OCI-M2 (cell line): ENCODE results near the gene RNF157.
"Not testable (repeated sequence)": the region's sequence is repeated elsewhere in the genome, so short reads cannot be mapped to it uniquely, and the experiment has no call there.

Experiments
- DNase-seq: peaks from one replicate; lab custom pipeline; 2025; ENCODE audit not compliant: unreplicated experiment; lab: John Stamatoyannopoulos, UW

The RNF157 gene

GRCh38 chr17:76195281-76196096 lies 44.8 kb downstream of the RNF157 start:
- DNase-seq: no peak

DNA sequence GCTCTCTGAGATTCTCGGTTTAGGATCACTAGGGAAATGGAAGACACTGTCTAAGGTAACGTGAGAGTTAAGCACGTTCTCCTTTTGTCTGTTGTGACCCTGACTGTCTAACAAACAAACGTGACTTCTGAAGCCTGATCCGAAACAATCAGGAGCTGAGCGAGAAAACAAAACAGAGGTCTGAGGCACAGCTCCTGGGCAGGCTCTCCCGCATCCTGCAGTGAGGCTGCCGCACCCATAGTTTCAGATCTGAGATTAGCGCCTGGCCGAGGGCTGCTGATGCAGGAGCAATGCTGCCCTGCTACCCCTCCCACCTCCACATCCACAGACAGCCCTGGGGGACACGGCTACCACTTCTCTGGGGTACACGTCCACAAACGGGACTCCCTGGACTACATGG lies 46.7 kb downstream of the RNF157 start:
- DNase-seq: no peak

GRCh38 chr17:76191896-76192295 lies 48.4 kb downstream of the RNF157 start:
- DNase-seq: no peak

DNA sequence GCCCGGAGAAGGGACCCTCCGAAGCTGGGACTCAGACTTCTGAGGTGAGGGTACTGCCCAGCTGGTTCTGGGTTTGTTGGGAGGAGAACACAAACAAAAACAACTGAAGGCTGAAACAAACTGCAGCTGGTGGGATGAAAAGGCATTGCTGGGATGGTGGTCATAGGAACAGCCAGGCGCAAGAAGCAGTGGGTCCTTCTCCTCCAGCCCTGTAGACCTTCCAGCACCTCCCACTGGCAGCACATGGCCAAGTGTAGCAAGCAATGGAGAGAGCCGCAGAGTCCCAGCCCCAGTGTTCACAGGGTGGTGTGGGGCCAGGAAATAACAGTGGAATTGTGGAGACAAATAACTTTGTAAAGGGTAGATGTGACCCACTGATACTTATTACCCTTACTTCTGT lies 50.6 kb downstream of the RNF157 start:
- no peak for DNase-seq

DNA sequence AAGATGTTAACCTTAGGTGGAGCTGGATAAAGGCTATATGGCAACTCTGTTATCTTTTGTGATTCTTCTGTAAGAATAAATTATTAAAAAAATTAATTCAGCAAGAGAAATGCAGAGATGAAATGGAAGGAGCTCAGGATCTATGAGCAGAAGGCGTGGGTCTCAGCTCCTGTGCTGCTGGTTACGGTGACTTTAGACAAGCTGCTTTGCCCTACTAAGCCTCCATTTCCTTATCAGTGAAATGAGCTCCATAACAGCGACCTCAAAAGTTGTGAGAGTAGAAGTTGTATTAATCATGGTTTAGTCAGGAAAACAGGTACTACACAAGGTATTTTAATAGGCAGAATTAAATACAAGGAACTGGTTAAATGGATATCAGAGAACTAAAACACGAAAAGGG lies 51.0 kb downstream of the RNF157 start:
- DNase-seq: no peak

- DNase-seq: no peak
These were observed 51.9 kb downstream of the RNF157 start for GRCh38 chr17:76188213-76189016.

DNA sequence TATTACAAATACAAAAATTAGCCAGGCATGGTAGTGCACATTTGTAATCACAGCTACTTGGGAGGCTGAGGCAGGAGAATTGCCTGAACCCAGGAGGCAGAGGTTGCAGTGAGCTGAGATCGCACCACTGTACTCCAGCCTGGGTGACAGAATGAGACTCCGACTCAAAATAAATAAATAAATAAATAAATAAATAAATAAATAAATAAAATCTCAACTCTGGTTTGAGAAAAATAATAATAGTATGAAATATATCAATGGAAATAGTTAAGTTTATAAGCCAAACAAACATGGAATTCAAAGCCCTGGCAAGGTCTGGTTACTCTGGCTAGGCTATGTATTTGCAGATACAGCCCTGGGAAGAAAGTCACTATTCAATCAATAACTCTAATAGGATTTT lies 53.5 kb downstream of the RNF157 start:
- not testable (repeated sequence) for DNase-seq

GRCh38 chr17:76184290-76184689 lies 56.0 kb downstream of the RNF157 start:
- no peak for DNase-seq

GRCh38 chr17:76182016-76182764 lies 58.1 kb downstream of the RNF157 start:
- DNase-seq: peak; percentile 51

DNA sequence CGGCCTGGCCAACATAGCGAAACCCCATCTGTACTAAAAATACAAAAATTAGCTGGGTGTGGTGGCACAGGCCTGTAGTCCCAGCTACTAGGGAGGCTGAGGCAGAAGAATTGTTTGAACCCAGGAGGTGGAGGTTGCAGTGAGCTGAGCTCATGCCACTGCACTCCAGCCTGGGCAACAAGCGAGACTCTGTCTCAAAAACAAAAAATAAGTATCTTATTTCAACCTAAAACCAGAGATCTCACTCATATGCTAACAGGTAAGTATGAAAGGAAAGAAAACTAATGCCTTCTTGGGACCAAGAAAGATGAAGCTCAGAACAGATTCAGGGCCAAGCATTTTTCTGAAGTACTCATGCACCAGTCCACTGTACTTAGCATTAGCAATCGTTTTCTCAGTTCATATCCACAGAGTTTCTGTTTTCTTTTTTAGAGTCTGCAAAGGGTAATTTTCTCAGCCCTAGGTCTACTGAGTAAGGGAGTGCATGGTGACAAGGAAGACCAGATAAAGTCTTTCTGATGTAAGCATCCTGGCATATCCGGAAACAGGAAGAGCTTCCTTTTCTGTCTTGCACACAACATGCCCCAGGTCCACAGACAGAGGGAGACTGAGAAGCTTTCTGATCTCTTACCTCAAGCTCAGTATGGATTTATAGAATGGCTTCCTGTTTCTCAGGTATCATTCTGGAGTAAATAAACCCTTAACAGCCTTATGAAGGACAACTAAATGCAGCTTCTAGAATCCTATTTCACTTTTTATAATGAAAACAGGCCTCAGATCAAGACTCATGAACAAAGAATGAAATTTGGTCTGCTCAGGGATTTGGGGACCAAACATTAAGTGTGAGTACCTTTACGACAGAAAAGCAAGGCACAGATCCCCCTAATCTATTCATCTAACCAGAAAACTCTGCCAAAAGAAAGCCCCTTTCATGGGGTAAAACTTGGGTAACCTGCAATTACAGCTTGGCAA lies 60.5 kb downstream of the RNF157 start:
- DNase-seq: no peak

DNA sequence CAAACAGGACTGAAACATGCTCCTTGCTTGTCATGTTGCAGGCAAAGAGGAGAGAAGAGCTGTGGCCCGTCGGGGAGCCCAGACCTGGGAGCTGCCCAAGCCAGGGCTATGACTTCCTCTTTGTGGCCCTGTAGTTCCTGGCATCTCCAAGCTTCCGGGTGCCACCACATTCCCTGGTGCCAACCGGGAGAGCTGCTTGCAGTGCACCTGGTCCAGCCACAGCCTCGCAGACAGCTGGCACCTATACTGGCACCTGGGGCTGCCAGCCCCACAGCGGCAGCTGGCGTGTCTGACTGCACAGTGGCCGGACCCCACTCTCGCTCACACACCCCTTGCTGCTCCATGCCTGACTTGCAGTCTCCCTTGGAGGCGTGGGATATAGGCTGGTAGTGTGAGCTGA lies 62.2 kb downstream of the RNF157 start:
- DNase-seq: no peak

- no peak for DNase-seq
These were observed 63.4 kb downstream of the RNF157 start for GRCh38 chr17:76176701-76177574.

DNA sequence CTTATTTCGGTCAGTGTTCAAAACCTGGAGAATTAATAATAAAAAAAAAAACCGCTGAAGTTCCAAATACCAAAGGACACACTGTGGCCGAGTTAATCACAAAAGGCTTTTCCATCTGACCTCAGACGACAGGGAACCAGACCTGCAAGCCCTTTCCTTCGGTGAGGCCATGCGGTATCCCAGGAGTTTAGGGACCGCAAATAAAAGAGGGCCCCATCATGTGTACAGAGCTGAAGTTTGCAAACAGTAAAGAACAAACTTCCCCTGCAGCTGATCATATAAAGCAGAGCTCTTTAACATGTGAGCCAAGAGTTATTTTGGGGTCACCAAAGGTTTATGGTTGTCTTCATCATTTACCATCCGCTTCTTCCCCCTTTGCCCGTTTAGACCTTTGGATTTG lies 66.3 kb downstream of the RNF157 start:
- no peak for DNase-seq

GRCh38 chr17:76173474-76173873 lies 66.8 kb downstream of the RNF157 start:
- no peak for DNase-seq

GRCh38 chr17:76171706-76172105 lies 68.6 kb downstream of the RNF157 start:
- no peak for DNase-seq

DNA sequence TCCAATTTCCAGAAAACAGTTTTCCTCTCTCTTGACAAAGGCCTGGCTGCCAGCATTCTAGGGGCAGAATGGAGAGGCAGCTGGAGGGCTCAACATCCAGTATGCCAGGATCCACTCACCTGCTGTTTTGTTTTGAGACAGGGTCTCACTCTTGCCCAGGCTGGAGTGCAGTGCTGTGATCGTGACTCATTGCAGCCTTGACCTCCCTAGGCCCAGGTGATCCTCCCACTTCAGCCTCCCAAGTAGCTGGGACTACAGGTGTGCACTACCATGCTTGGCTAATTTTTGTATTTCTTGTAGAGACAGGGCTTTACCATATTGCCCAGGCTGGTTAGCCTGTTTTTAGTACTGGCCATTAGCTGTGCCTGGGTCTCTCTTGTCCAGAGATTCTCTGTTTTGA lies 70.2 kb downstream of the RNF157 start:
- no peak for DNase-seq

DNA sequence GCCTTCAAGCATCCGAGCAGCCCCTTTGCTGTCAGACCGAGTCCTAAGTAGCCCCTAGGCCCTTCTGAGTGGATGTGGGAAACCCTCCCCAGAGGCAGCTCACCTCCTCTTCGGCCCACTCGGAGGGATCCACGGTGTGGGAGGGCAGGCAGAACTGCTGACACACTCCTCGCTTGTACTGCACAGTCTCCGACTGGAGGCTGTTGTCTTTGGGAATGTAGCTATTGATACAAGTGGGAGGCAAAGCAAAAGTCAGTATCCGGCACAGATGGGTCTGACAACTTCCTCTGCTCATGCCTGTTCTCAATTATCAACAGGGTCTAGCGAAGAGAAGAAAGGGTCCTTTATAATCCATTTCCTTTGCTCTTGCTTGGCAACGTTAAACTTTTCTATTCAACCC lies 73.4 kb downstream of the RNF157 start:
- no peak for DNase-seq

DNA sequence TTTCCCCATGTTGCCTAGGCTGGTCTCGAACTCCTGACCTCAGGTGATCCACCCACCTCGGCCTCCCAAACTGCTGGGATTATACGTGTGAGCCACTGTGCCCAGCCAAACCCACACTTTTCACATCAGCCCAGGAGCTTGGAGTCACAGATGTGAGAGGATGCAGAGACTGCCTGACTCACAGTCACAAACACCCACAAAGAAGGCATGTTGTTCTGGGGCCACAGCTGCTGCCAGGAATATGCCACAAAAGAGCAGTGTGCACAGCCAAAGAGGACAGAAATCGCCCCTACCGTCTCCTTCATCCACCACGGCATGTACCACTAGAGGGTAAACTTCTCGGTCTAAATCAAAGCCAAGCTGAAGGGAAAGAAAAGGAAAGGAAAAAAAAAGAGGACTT lies 74.1 kb downstream of the RNF157 start:
- no peak for DNase-seq

- DNase-seq: no peak
These were observed 76.0 kb downstream of the RNF157 start for GRCh38 chr17:76164331-76164730.

DNA sequence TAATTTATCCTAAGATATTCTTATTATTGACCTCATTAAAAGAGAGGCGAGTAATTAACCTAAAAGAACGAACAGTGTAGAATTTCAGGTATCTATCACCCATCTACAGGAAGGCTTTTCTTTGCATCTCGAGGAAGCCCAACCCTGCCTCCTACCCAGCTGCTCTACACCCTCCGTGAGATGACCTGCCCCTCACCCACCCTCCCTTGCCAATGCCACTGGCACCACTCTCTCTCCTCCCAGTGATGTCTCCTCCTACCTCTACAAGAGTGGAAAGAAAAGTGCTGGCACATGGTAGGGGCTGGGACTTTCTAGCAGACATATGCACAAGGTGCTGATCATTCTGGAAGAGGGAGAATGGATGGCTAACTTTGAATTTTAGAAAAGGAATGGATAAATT lies 76.4 kb downstream of the RNF157 start:
- DNase-seq: no peak
